Smooth muscle cell (in vitro differentiated cells): ENCODE data around the gene CHST4. TPM values are rescaled to one million over a fixed set of nuclear protein-coding genes. Genes with fewer than 3 reads are reported as not detected.

Experiments
- DNase-seq: peaks from one replicate; lab custom pipeline; 2025; ENCODE audit not compliant: unreplicated experiment; lab: John Stamatoyannopoulos, UW
- H2AFZ ChIP-seq: fragments of 200-600 bp; sonication (generic); 2 replicates; pipeline ENCODE4 v1.6.0; 2016; ENCODE audit warnings: antibody characterized with exemption, low read depth, mild to moderate bottlenecking
- H3F3A ChIP-seq: fragments of 200-600 bp; sonication (generic); 2 replicates; pipeline ENCODE4 v1.6.0; 2017; ENCODE audit warnings: antibody characterized with exemption, low read depth
- H3K27ac ChIP-seq: fragments of 200-600 bp; sonication (generic); 2 replicates; pipeline ENCODE4 v1.5.1; 2016; ENCODE audit warnings: low read depth, mild to moderate bottlenecking
- H3K27me3 ChIP-seq: fragments of 200-600 bp; sonication (generic); 2 replicates; pipeline ENCODE4 v1.6.1; 2016; ENCODE audit warnings: low read depth, mild to moderate bottlenecking
- H3K36me3 ChIP-seq: fragments of 200-600 bp; sonication (generic); 2 replicates; pipeline ENCODE4 v1.5.1; 2016; ENCODE audit warnings: low read depth
- H3K4me1 ChIP-seq: fragments of 200-600 bp; sonication (generic); 2 replicates; pipeline ENCODE4 v1.5.1; 2016; ENCODE audit warnings: low read depth
- H3K4me2 ChIP-seq: fragments of 200-600 bp; sonication (generic); 2 replicates; pipeline ENCODE4 v1.6.0; 2016; ENCODE audit warnings: mild to moderate bottlenecking
- H3K4me3 ChIP-seq: fragments of 200-600 bp; sonication (generic); 2 replicates; pipeline ENCODE4 v1.5.1; 2016; ENCODE audit warnings: mild to moderate bottlenecking
- H3K79me2 ChIP-seq: fragments of 200-600 bp; sonication (generic); 2 replicates; pipeline ENCODE4 v1.6.0; 2016; ENCODE audit warnings: low read depth, mild to moderate bottlenecking
- H3K9ac ChIP-seq: fragments of 200-600 bp; sonication (generic); 2 replicates; pipeline ENCODE4 v1.6.0; 2016; ENCODE audit warnings: low read depth
- H3K9me3 ChIP-seq: fragments of 200-600 bp; sonication (generic); replicated peaks from 2 replicates; pipeline ENCODE4 v1.5.1; 2016; ENCODE audit warnings: low read depth
- H4K20me1 ChIP-seq: fragments of 200-600 bp; sonication (generic); 2 replicates; pipeline ENCODE4 v1.6.0; 2016; ENCODE audit warnings: low read depth
- CTCF ChIP-seq: fragments of 200-600 bp; sonication (generic); IDR thresholded peaks from 2 replicates; pipeline ENCODE4 v1.5.1; 2017; ENCODE audit warnings: borderline replicate concordance, mild to moderate bottlenecking, antibody characterized with exemption; ENCODE audit not compliant: insufficient read depth, poor library complexity, severe bottlenecking
- WGBS: methylation state at CpG from one replicate; pipeline ENCODE4 v1.1.7; 2016; ENCODE audit warnings: low lambda C conversion rate; 5-methylcytosine and 5-hydroxymethylcytosine counted together
- polyA plus RNA-seq: library from polyadenylated mRNA; unstranded; fragments of >200 nt; fragmentation: Nextera tagmentation; extraction: Ambion mirVana; gene quantifications from 2 replicates; pipeline ENCODE4 v1.2.1, GENCODE V29; 2016
- total RNA-seq: library from RNA; depleted of rRNA; stranded (reverse); fragments of >200 nt; gene quantifications from 2 replicates; pipeline ENCODE4 v1.2.3, GENCODE V29; 2014

Gene CHST4
- total and polyA plus RNA-seq, 2 experiments from 2014 or later: not detected

- H3K4me2 ChIP-seq: no peak overlapping the region
- no peaks in the 10 kb centered on the region for H3K9me3 ChIP-seq
- peaks cover 10% of the 10 kb centered on the region for H3K27me3 ChIP-seq
- no peak overlapping the region for H3K9ac ChIP-seq
- H3K36me3 ChIP-seq: no peaks in the 10 kb centered on the region
- no peak overlapping the region for H3K4me3 ChIP-seq
- no peak for TF ChIP-seq CTCF
- peaks cover 13% of the 10 kb centered on the region for H3K4me1 ChIP-seq
- no peak overlapping the region for H3K27ac ChIP-seq
- H3F3A ChIP-seq: no peaks in the 10 kb centered on the region
- DNase-seq: no peak
- H2AFZ ChIP-seq: no peak overlapping the region
- WGBS: 62% methylated on average over 16 of the region's 16 CpGs
- H3K79me2 ChIP-seq: no peaks in the 10 kb centered on the region
- no peaks in the 10 kb centered on the region for H4K20me1 ChIP-seq
Observed at GRCh38 chr16:71524566-71525553, 1.4 kb upstream of the CHST4 start.

- Histone ChIP-seq H3K27me3 (peaks cover 10% of the 10 kb centered on the region), H3K4me1 (peaks cover 13% of the 10 kb centered on the region), H3K9me3 (no peaks in the 10 kb centered on the region), H3K4me3 (no peak overlapping the region), H3F3A (no peaks in the 10 kb centered on the region), H3K79me2 (no peaks in the 10 kb centered on the region), H3K4me2 (no peak overlapping the region), H3K27ac (no peak overlapping the region), H3K9ac (no peak overlapping the region), H4K20me1 (no peaks in the 10 kb centered on the region), H2AFZ (no peak overlapping the region), H3K36me3 (no peaks in the 10 kb centered on the region)
- WGBS: 87% methylated on average over 1 of the region's 1 CpG
- DNase-seq: no peak
- no peak for TF ChIP-seq CTCF
Observed at GRCh38 chr16:71528257-71528656, 2.0 kb downstream of the CHST4 start.

GRCh38 chr16:71528863-71529262 is 2.6 kb downstream of the CHST4 start:
- no peaks in the 10 kb centered on the region for H3F3A ChIP-seq
- no peaks in the 10 kb centered on the region for H3K79me2 ChIP-seq
- H3K36me3 ChIP-seq: no peaks in the 10 kb centered on the region
- H3K27ac ChIP-seq: no peak overlapping the region
- no peak overlapping the region for H3K4me3 ChIP-seq
- TF ChIP-seq CTCF: no peak
- no peak overlapping the region for H3K4me2 ChIP-seq
- peaks cover 5% of the 10 kb centered on the region for H3K27me3 ChIP-seq
- no peak for DNase-seq
- no peak overlapping the region for H2AFZ ChIP-seq
- peaks cover 13% of the 10 kb centered on the region for H3K4me1 ChIP-seq
- H3K9me3 ChIP-seq: no peaks in the 10 kb centered on the region
- H4K20me1 ChIP-seq: no peaks in the 10 kb centered on the region
- 91% methylated on average over 4 of the region's 4 CpGs for WGBS
- no peak overlapping the region for H3K9ac ChIP-seq

GRCh38 chr16:71532366-71532765 is 6.1 kb downstream of the CHST4 start:
- Histone ChIP-seq H3K4me3 (no peak overlapping the region), H3K9me3 (no peaks in the 10 kb centered on the region), H3K27ac (no peak overlapping the region), H3K27me3 (no peaks in the 10 kb centered on the region), H3F3A (no peaks in the 10 kb centered on the region), H3K36me3 (no peaks in the 10 kb centered on the region), H2AFZ (no peak overlapping the region), H3K4me2 (no peak overlapping the region), H3K79me2 (no peaks in the 10 kb centered on the region), H3K4me1 (no peaks in the 10 kb centered on the region), H4K20me1 (no peaks in the 10 kb centered on the region), H3K9ac (no peak overlapping the region)
- 72% methylated on average over 3 of the region's 3 CpGs for WGBS
- no peak for DNase-seq
- TF ChIP-seq CTCF: no peak
